HepG2 (cell line): Measurements from ENCODE around the gene ZSCAN31. TPM values are rescaled to one million over a fixed set of nuclear protein-coding genes. Genes with fewer than 3 reads are reported as not detected.

ENCODE experiments used
- FOXJ3 ChIP-seq: sonication (generic); formaldehyde crosslinking; IDR thresholded peaks from 2 replicates; pipeline ENCODE4 v1.4.0; 2020; ENCODE audit warnings: missing genetic modification reagents, mild to moderate bottlenecking, borderline replicate concordance
- IKZF1 ChIP-seq: fragments of 450-650 bp; IDR thresholded peaks from 2 replicates; pipeline ENCODE4 v1.7.1; 2016
- JUND ChIP-seq: sonication (generic); formaldehyde crosslinking; IDR thresholded peaks from 2 replicates; pipeline ENCODE4 v1.8.0; 2022; ENCODE audit warnings: mild to moderate bottlenecking, missing genetic modification reagents
- KLF6 ChIP-seq: IDR thresholded peaks from 2 replicates; pipeline ENCODE4 v1.8.0; 2016; ENCODE audit warnings: missing biosample characterization, missing genetic modification reagents
- MIXL1 ChIP-seq: IDR thresholded peaks from 2 replicates; pipeline ENCODE4 v1.6.1; 2016
- NCOA2 ChIP-seq: sonication (generic); formaldehyde crosslinking; IDR thresholded peaks from 2 replicates; pipeline ENCODE4 v1.8.0; 2022; ENCODE audit warnings: inconsistent platforms
- POGZ ChIP-seq: sonication (generic); formaldehyde crosslinking; IDR thresholded peaks from 2 replicates; pipeline ENCODE4 v1.4.0; 2020; ENCODE audit warnings: mild to moderate bottlenecking, missing genetic modification reagents
- RCOR2 ChIP-seq: IDR thresholded peaks from 2 replicates; pipeline ENCODE4 v1.6.1; 2016; ENCODE audit warnings: missing biosample characterization, missing genetic modification reagents
- SALL2 ChIP-seq: sonication (generic); formaldehyde crosslinking; IDR thresholded peaks from 2 replicates; pipeline ENCODE4 v1.8.1; 2023; ENCODE audit warnings: mild to moderate bottlenecking, missing genetic modification reagents, inconsistent platforms
- SNAI1 ChIP-seq: sonication (generic); formaldehyde crosslinking; IDR thresholded peaks from 2 replicates; pipeline ENCODE4 v1.5.0; 2020; ENCODE audit warnings: mild to moderate bottlenecking, missing genetic modification reagents, borderline replicate concordance
- SOX13 ChIP-seq, 3 experiments: fragments of 450-650 bp in 1 of 3; sonication (generic) in 1 of 3; formaldehyde crosslinking in 1 of 3; IDR thresholded peaks in 2 of 3; conservative IDR thresholded peaks in 1 of 3; 2 replicates each; pipeline versions ENCODE4 v1.5.0 to v1.6.1; 2016 to 2020; ENCODE audit warnings: antibody characterized with exemption in 1 of 3, mild to moderate bottlenecking in 1 of 3, missing compliant biosample characterization in 1 of 3, missing genetic modification reagents in 1 of 3, moderate library complexity in 1 of 3
- THAP11 ChIP-seq: IDR thresholded peaks from 2 replicates; pipeline ENCODE4 v1.6.1; 2016; ENCODE audit warnings: missing biosample characterization, missing genetic modification reagents
- ZBTB38 ChIP-seq: sonication (generic); formaldehyde crosslinking; IDR thresholded peaks from 2 replicates; pipeline ENCODE4 v1.5.1; 2020; ENCODE audit warnings: mild to moderate bottlenecking, missing genetic modification reagents
- ZFP1 ChIP-seq: IDR thresholded peaks from 2 replicates; pipeline ENCODE4 v1.6.1; 2016
- ZNF101 ChIP-seq: sonication (generic); formaldehyde crosslinking; IDR thresholded peaks from 2 replicates; pipeline ENCODE4 v1.4.0; 2020; ENCODE audit warnings: mild to moderate bottlenecking, low read depth, missing genetic modification reagents, borderline replicate concordance
- ZNF138 ChIP-seq: sonication (generic); formaldehyde crosslinking; IDR thresholded peaks from 2 replicates; pipeline ENCODE4 v1.5.0; 2020; ENCODE audit warnings: mild to moderate bottlenecking, low read depth, missing genetic modification reagents
- ZNF335 ChIP-seq: sonication (generic); formaldehyde crosslinking; IDR thresholded peaks from 2 replicates; pipeline ENCODE4 v1.4.0; 2020; ENCODE audit warnings: missing genetic modification reagents
- ZNF383 ChIP-seq: sonication (generic); formaldehyde crosslinking; IDR thresholded peaks from 2 replicates; pipeline ENCODE4 v1.4.0; 2020; ENCODE audit warnings: missing genetic modification reagents, mild to moderate bottlenecking, borderline replicate concordance
- ZNF510 ChIP-seq: sonication (generic); formaldehyde crosslinking; IDR thresholded peaks from 2 replicates; pipeline ENCODE4 v1.4.0; 2020; ENCODE audit warnings: low read depth, mild to moderate bottlenecking, missing genetic modification reagents
- ZNF564 ChIP-seq: sonication (generic); formaldehyde crosslinking; IDR thresholded peaks from 2 replicates; pipeline ENCODE4 v1.8.1; 2023; ENCODE audit warnings: mild to moderate bottlenecking, missing genetic modification reagents
- ZNF598 ChIP-seq: sonication (generic); formaldehyde crosslinking; IDR thresholded peaks from 2 replicates; pipeline ENCODE4 v1.5.1; 2020; ENCODE audit warnings: mild to moderate bottlenecking, missing genetic modification reagents, borderline replicate concordance
- ZNF619 ChIP-seq: sonication (generic); formaldehyde crosslinking; IDR thresholded peaks from 2 replicates; pipeline ENCODE4 v1.4.0; 2020; ENCODE audit warnings: mild to moderate bottlenecking, missing genetic modification reagents
- ZNF724P ChIP-seq: sonication (generic); formaldehyde crosslinking; IDR thresholded peaks from 2 replicates; pipeline ENCODE4 v1.8.0; 2022; ENCODE audit warnings: missing genetic modification reagents, borderline replicate concordance
- ZNF841 ChIP-seq: sonication (generic); formaldehyde crosslinking; IDR thresholded peaks from 2 replicates; pipeline ENCODE4 v1.8.1; 2023; ENCODE audit warnings: missing genetic modification reagents, borderline replicate concordance
- ZNF878 ChIP-seq: sonication (generic); formaldehyde crosslinking; IDR thresholded peaks from 2 replicates; pipeline ENCODE4 v1.8.1; 2023; ENCODE audit warnings: mild to moderate bottlenecking, missing genetic modification reagents, moderate library complexity
- ZSCAN12 ChIP-seq: sonication (generic); formaldehyde crosslinking; IDR thresholded peaks from 2 replicates; pipeline ENCODE4 v1.9.0; 2021; ENCODE audit warnings: mild to moderate bottlenecking, missing genetic modification reagents
- polyA plus RNA-seq, 8 experiments: library from polyadenylated mRNA; depleted of rRNA in 3 of 8; stranded (reverse) in 7 of 8; unstranded in 1 of 8; fragments of >200 nt; fragmentation: Illumina TruSeq in 4 of 8; extraction: Trizol in 4 of 8; gene quantifications; 2 replicates each; pipeline versions ENCODE4 v1.2.1 to v1.2.3, GENCODE V29; 2011 to 2016; ENCODE audit warnings: low read depth in 4 of 8, missing spikeins in 1 of 8, mixed read lengths in 1 of 8; ENCODE audit not compliant: insufficient read depth in 1 of 8
- total RNA-seq, 5 experiments: library from RNA; depleted of rRNA; stranded (reverse); fragments of >200 nt; fragmentation: Illumina TruSeq; extraction: Trizol; gene quantifications; 2 replicates each; pipeline ENCODE4 v1.2.3, GENCODE V29; 2016; ENCODE audit warnings: low read depth in 1 of 5
- TF ChIP-seq, protein P1 (sequence below): IDR thresholded peaks from 2 replicates; pipeline ENCODE4 v1.4.0; 2020; ENCODE audit warnings: mild to moderate bottlenecking, missing genetic modification reagents
- TF ChIP-seq, protein P2 (sequence below), 2 experiments: sonication (generic) in 1 of 2; formaldehyde crosslinking in 1 of 2; IDR thresholded peaks; 2 replicates each; pipeline versions ENCODE4 v1.4.0 to v1.6.1; 2018 to 2020; ENCODE audit warnings: missing genetic modification reagents in 2 of 2, borderline replicate concordance in 1 of 2, low read depth in 1 of 2, mild to moderate bottlenecking in 1 of 2, missing biosample characterization in 1 of 2

The ZSCAN31 gene
- total and polyA plus RNA-seq, 2 of the 13 experiments (the other 11 are each of a cell fraction or from before 2014, with no cell fraction given): 5.3 to 6.2 TPM

DNA sequence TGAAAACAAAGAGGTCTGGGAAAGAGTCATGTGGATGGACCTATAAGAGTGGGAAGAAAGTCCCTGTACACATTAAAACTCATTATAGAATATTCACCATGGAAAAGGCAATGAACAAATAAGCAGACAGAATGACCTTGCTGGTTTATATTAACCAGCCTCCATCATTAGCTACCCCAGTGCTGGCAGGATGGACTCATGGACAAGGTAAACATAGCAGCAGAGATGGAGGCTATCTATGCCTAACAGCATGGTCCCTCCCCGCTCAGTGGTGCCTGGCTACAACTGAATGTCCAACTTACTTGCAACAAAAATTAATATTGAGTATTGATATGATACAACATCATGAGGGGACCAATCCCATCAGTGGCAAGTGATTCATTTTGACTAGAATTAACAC, 9.3 kb upstream of the ZSCAN31 start (continued):
- TF ChIP-seq THAP11 (CRISPR knock-in tag): peak; percentile 52; the same call in 1 of the 2 replicates
- TF ChIP-seq, protein P1, sequence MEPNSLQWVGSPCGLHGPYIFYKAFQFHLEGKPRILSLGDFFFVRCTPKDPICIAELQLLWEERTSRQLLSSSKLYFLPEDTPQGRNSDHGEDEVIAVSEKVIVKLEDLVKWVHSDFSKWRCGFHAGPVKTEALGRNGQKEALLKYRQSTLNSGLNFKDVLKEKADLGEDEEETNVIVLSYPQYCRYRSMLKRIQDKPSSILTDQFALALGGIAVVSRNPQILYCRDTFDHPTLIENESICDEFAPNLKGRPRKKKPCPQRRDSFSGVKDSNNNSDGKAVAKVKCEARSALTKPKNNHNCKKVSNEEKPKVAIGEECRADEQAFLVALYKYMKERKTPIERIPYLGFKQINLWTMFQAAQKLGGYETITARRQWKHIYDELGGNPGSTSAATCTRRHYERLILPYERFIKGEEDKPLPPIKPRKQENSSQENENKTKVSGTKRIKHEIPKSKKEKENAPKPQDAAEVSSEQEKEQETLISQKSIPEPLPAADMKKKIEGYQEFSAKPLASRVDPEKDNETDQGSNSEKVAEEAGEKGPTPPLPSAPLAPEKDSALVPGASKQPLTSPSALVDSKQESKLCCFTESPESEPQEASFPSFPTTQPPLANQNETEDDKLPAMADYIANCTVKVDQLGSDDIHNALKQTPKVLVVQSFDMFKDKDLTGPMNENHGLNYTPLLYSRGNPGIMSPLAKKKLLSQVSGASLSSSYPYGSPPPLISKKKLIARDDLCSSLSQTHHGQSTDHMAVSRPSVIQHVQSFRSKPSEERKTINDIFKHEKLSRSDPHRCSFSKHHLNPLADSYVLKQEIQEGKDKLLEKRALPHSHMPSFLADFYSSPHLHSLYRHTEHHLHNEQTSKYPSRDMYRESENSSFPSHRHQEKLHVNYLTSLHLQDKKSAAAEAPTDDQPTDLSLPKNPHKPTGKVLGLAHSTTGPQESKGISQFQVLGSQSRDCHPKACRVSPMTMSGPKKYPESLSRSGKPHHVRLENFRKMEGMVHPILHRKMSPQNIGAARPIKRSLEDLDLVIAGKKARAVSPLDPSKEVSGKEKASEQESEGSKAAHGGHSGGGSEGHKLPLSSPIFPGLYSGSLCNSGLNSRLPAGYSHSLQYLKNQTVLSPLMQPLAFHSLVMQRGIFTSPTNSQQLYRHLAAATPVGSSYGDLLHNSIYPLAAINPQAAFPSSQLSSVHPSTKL (CRISPR knock-in tag): peak; percentile 67
- no peak for TF ChIP-seq ZNF101 (CRISPR knock-in tag)
- TF ChIP-seq ZNF510 (CRISPR knock-in tag): no peak
- TF ChIP-seq NCOA2: 0 out of 2 replicates have a peak, but pooled peaks have one; percentile 29
- TF ChIP-seq, protein P2, sequence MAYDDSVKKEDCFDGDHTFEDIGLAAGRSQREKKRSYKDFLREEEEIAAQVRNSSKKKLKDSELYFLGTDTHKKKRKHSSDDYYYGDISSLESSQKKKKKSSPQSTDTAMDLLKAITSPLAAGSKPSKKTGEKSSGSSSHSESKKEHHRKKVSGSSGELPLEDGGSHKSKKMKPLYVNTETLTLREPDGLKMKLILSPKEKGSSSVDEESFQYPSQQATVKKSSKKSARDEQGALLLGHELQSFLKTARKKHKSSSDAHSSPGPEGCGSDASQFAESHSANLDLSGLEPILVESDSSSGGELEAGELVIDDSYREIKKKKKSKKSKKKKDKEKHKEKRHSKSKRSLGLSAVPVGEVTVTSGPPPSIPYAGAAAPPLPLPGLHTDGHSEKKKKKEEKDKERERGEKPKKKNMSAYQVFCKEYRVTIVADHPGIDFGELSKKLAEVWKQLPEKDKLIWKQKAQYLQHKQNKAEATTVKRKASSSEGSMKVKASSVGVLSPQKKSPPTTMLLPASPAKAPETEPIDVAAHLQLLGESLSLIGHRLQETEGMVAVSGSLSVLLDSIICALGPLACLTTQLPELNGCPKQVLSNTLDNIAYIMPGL (CRISPR knock-in tag; IDR thresholded peaks at IDR 0.05; ENCODE audit: borderline replicate concordance in 1 of 2, low read depth in 1 of 2): no peak
- TF ChIP-seq ZNF383 (CRISPR knock-in tag): no peak
- no peak for TF ChIP-seq ZBTB38
- no peak for TF ChIP-seq ZNF724P (CRISPR knock-in tag)
- no peak for TF ChIP-seq SOX13 (IDR thresholded peaks at IDR 0.05)
- peak in 1 of 2 experiments; percentile 49; a peak in 1 of 4 replicates for TF ChIP-seq SOX13 (CRISPR knock-in tag; conservative IDR thresholded peaks at IDR 0.05 in 1 of 2, IDR thresholded peaks at IDR 0.05 in 1 of 2)
- no peak for TF ChIP-seq ZNF335 (CRISPR knock-in tag)
- TF ChIP-seq ZNF564 (CRISPR knock-in tag): no peak
- TF ChIP-seq ZNF841 (CRISPR knock-in tag): no peak
- 0 out of 2 replicates have a peak, but pooled peaks have one; percentile 41 for TF ChIP-seq ZFP1 (CRISPR knock-in tag)
- no peak for TF ChIP-seq ZNF619
- peak; percentile 52; the same call in 1 of the 2 replicates for TF ChIP-seq FOXJ3 (CRISPR knock-in tag)
- TF ChIP-seq ZNF598 (CRISPR knock-in tag): no peak
- no peak for TF ChIP-seq SNAI1 (CRISPR knock-in tag)
- 0 out of 2 replicates have a peak, but pooled peaks have one; percentile 27 for TF ChIP-seq ZNF878 (CRISPR knock-in tag)
- no peak for TF ChIP-seq JUND
- TF ChIP-seq POGZ (CRISPR knock-in tag): peak; percentile 69
- no peak for TF ChIP-seq ZSCAN12 (CRISPR knock-in tag)
- no peak for TF ChIP-seq KLF6
- no peak for TF ChIP-seq IKZF1
- peak; percentile 86; the same call in 1 of the 2 replicates for TF ChIP-seq RCOR2 (CRISPR knock-in tag)
- no peak for TF ChIP-seq ZNF138 (CRISPR knock-in tag)
- no peak for TF ChIP-seq SALL2
- TF ChIP-seq MIXL1: peak; percentile 85
